NT2/D1 (cell line): ENCODE measurements around the gene RBM25.

ENCODE experiments used
- SUZ12 ChIP-seq: IDR thresholded peaks from 2 replicates; pipeline ENCODE4 v1.6.1; 2011; ENCODE audit not compliant: insufficient read length, insufficient read depth; ENCODE audit errors: extremely low read depth
- YY1 ChIP-seq: IDR thresholded peaks from 2 replicates; pipeline ENCODE4 v1.6.1; 2011; ENCODE audit not compliant: insufficient read length, insufficient read depth
- ZNF274 ChIP-seq: IDR thresholded peaks from 2 replicates; pipeline ENCODE4 v1.6.1; 2011; ENCODE audit warnings: mild to moderate bottlenecking, low read depth, low read length

DNA sequence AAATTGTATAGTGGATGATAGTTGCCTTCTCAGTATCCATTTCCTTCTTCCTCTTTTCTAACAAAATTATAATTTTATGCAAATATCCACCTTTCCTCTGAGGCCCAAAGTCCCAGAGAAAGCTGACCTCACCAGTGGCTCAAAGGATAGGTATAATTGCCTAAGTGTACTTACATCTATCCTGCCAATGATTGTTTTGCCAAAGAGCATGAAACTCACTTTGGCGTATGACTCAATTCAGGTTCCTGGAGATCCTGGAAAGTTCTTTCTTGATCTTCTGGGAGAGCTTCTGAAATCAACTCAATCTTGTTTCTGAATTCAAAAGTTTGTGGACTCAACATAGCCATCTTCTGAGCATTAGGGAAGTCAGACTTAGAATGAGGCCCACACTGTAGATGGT, 10.5 kb upstream of the RBM25 start:
- no peak for TF ChIP-seq ZNF274
- TF ChIP-seq YY1 = no peak
- TF ChIP-seq SUZ12 = no peak
